Suprapubic skin (tissue), 3 donors: Measurements from ENCODE around the gene HEATR3.

Source experiments
- EP300 ChIP-seq: sonication (generic); formaldehyde crosslinking; IDR thresholded peaks from one replicate; pipeline ENCODE4 v1.6.1; 2017; ENCODE audit warnings: antibody characterized with exemption
- POLR2A ChIP-seq, 2 donors: fragments of 450-650 bp; IDR thresholded peaks; one replicate each; pipeline ENCODE4 v1.6.1; 2017; ENCODE audit warnings: antibody characterized with exemption in 2 of 2, mild to moderate bottlenecking in 2 of 2, moderate library complexity in 2 of 2
- TF ChIP-seq, protein P1 (sequence below), 2 donors: fragments of 200-600 bp in 1 of 2; fragments of 450-650 bp in 1 of 2; sonication (generic) in 1 of 2; IDR thresholded peaks; one replicate each; pipeline ENCODE4 v1.5.1; 2016 to 2019; ENCODE audit warnings: antibody characterized with exemption in 2 of 2, mild to moderate bottlenecking in 1 of 2, moderate library complexity in 1 of 2

DNA sequence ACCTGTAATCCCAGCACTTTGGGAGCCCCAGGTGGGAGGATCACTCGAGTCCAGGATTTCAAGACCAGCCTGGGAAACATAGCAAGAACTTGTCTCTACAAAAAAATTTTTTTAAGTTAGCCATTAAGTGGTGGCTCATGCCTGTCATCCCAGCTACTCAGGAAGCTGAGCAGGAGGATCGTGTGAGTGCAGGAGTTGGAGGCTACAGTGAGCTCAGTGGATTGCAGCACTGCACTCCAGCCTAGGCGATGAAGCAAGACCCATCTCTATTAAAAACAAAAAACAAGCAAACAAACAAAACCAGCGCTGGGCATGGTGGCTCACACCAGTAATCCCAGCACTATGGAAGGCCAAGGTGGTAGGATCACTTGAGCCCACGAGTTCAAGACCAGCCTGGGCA, 38.0 kb downstream of the HEATR3 start:
- TF ChIP-seq, protein P1, sequence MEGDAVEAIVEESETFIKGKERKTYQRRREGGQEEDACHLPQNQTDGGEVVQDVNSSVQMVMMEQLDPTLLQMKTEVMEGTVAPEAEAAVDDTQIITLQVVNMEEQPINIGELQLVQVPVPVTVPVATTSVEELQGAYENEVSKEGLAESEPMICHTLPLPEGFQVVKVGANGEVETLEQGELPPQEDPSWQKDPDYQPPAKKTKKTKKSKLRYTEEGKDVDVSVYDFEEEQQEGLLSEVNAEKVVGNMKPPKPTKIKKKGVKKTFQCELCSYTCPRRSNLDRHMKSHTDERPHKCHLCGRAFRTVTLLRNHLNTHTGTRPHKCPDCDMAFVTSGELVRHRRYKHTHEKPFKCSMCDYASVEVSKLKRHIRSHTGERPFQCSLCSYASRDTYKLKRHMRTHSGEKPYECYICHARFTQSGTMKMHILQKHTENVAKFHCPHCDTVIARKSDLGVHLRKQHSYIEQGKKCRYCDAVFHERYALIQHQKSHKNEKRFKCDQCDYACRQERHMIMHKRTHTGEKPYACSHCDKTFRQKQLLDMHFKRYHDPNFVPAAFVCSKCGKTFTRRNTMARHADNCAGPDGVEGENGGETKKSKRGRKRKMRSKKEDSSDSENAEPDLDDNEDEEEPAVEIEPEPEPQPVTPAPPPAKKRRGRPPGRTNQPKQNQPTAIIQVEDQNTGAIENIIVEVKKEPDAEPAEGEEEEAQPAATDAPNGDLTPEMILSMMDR (IDR thresholded peaks at IDR 0.05) = no peak
- no peak for TF ChIP-seq POLR2A (IDR thresholded peaks at IDR 0.05)
- TF ChIP-seq EP300 = no peak
